GM21381 (cell line): ENCODE data around the gene UBR7.

Experiments
- ATAC-seq: cut with Tn5 transposase; IDR thresholded peaks from one replicate; pipeline ENCODE4 v1.9.1; 2021; ENCODE audit warnings: mild to moderate bottlenecking, moderate library complexity; ENCODE audit not compliant: unreplicated experiment

The UBR7 gene

GRCh38 chr14:93245764-93246420 is 38.8 kb downstream of the UBR7 start:
- no peak for ATAC-seq

GRCh38 chr14:93246534-93246933 is 39.5 kb downstream of the UBR7 start:
- no peak for ATAC-seq

- ATAC-seq = no peak
Measured at GRCh38 chr14:93249128-93249831, 42.2 kb downstream of the UBR7 start.

- no peak for ATAC-seq
Measured at GRCh38 chr14:93262446-93262845, 55.4 kb downstream of the UBR7 start.

GRCh38 chr14:93263416-93263815 is 56.4 kb downstream of the UBR7 start:
- no peak for ATAC-seq

GRCh38 chr14:93266127-93266526 is 59.1 kb downstream of the UBR7 start:
- no peak for ATAC-seq

GRCh38 chr14:93267149-93267711 is 60.2 kb downstream of the UBR7 start:
- no peak for ATAC-seq

- no peak for ATAC-seq
Measured at GRCh38 chr14:93268406-93268805, 61.4 kb downstream of the UBR7 start.

GRCh38 chr14:93269341-93270068 is 62.4 kb downstream of the UBR7 start:
- ATAC-seq = no peak

- no peak for ATAC-seq
Measured at GRCh38 chr14:93271111-93271510, 64.1 kb downstream of the UBR7 start.

- ATAC-seq = no peak
Measured at GRCh38 chr14:93274055-93274806, 67.2 kb downstream of the UBR7 start.

- ATAC-seq = no peak
Measured at GRCh38 chr14:93276031-93276716, 69.1 kb downstream of the UBR7 start.
